Urinary bladder (tissue), 4 donors: Measurements from ENCODE around the gene GPBAR1. TPM values are rescaled to one million over a fixed set of nuclear protein-coding genes. Genes with fewer than 3 reads are reported as not detected.

Source experiments
- DNase-seq: peaks from one replicate; pipeline ENCODE4 v3.0.0-alpha.2; 2015; ENCODE audit errors: extremely low spot score
- H3K27ac ChIP-seq: one replicate; pipeline ENCODE4 v1.5.1; 2013; ENCODE audit warnings: low read depth, mild to moderate bottlenecking, moderate library complexity
- H3K36me3 ChIP-seq: one replicate; pipeline ENCODE4 v1.6.1; 2013; ENCODE audit warnings: mild to moderate bottlenecking, moderate library complexity; ENCODE audit not compliant: insufficient read depth
- H3K4me1 ChIP-seq: one replicate; pipeline ENCODE4 v1.6.1; 2013; ENCODE audit warnings: mild to moderate bottlenecking, moderate library complexity; ENCODE audit not compliant: insufficient read depth
- H3K4me3 ChIP-seq: one replicate; pipeline ENCODE4 v1.5.1; 2013; ENCODE audit warnings: low read depth, low read length
- WGBS: extraction: QIAGEN DNeasy Blood & Tissue Kit; methylation state at CpG from one replicate; pipeline ENCODE4 v1.1.7; 2013; 5-methylcytosine and 5-hydroxymethylcytosine counted together
- polyA plus RNA-seq: library from polyadenylated mRNA; stranded (reverse); fragments of 200-250 nt; gene quantifications from one replicate; pipeline ENCODE4 v1.2.3, GENCODE V29; 2013
- total RNA-seq: library from RNA; depleted of rRNA; stranded (reverse); fragments of >200 nt; gene quantifications from one replicate; pipeline ENCODE4 v1.2.3, GENCODE V29; 2014
- donor health status: healthy with polysubstance abuse.
- donor health status: healthy.

GPBAR1 gene
- total and polyA plus RNA-seq, 2 donors, result 1.6 to 19.3 TPM

GRCh38 chr2:218278531-218279360 is 17.9 kb downstream of the GPBAR1 start:
- WGBS, result 82% methylated on average over 16 of the region's 16 CpGs
- H3K4me1 ChIP-seq, result peaks cover 4% of the 10 kb centered on the region
- peaks cover 10% of the 10 kb centered on the region for H3K36me3 ChIP-seq
- H3K27ac ChIP-seq, result no peak overlapping the region
- H3K4me3 ChIP-seq, result no peak overlapping the region
- DNase-seq, result no peak

DNA sequence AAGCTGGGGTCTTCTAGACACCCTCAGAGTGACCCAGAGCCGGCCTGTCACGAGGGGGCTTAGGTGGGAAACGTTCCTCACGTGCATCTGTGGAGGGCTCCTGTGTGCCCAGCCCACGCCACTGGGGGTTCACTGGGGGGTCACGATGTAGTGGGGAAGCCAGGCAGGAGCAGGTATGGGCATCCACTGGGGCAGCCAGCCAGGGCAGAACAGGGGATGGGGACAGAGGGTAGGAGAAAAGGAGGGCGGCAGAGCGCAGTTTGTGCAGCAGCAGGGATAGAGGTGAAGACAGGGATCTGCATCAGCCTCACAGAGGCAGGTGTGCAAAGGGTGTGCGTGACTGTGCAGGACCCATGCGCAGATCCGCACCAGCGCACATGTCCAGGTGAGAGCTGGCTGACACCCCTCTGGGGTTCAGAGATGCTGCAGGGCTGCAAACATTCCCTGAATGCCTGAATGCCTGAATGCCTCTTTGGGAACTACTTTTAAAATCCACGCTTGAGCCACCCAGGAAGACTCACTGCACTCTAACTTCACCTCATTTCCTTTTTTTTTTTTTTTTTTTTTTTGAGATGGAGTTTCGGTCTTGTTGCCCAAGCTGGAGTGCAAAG is 19.6 kb downstream of the GPBAR1 start:
- Histone ChIP-seq H3K27ac (no peak overlapping the region), H3K36me3 (peaks cover 10% of the 10 kb centered on the region), H3K4me1 (peaks cover 9% of the 10 kb centered on the region), H3K4me3 (no peak overlapping the region)
- no peak for DNase-seq
- whole genome bisulfite sequencing, result 91% methylated on average over 14 of the region's 14 CpGs

DNA sequence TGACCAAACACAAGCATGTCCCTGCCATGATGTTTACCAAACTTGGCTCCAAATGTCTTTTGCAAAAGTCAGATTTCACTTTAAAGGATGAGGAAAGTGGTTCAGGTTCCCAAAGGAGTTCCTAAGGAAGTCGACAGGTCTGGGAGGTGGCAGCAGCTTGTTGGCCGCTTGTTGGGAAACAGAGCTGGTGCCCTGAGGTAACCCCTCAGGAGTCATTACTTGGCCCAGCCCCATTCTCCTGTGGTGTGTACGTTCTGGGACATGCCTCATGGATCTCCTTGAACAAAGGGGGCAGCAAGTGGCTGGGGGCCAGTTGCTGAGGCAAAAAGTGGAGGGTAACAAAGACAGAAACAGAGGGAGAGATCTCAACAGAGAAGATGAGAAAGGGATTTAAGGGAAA is 20.6 kb downstream of the GPBAR1 start:
- Histone ChIP-seq H3K4me3 (no peak overlapping the region), H3K27ac (peak overlapping the region; percentile 88), H3K4me1 (peaks cover 9% of the 10 kb centered on the region), H3K36me3 (peaks cover 7% of the 10 kb centered on the region)
- DNase-seq, result no peak
- WGBS, result 64% methylated on average over 3 of the region's 3 CpGs

- WGBS, result 57% methylated on average over 17 of the region's 17 CpGs
- Histone ChIP-seq H3K36me3 (peaks cover 7% of the 10 kb centered on the region), H3K4me1 (peaks cover 9% of the 10 kb centered on the region), H3K4me3 (no peak overlapping the region), H3K27ac (peak overlapping the region; percentile 88)
- DNase-seq, result no peak
Observed at GRCh38 chr2:218282173-218282991, 21.6 kb downstream of the GPBAR1 start.

DNA sequence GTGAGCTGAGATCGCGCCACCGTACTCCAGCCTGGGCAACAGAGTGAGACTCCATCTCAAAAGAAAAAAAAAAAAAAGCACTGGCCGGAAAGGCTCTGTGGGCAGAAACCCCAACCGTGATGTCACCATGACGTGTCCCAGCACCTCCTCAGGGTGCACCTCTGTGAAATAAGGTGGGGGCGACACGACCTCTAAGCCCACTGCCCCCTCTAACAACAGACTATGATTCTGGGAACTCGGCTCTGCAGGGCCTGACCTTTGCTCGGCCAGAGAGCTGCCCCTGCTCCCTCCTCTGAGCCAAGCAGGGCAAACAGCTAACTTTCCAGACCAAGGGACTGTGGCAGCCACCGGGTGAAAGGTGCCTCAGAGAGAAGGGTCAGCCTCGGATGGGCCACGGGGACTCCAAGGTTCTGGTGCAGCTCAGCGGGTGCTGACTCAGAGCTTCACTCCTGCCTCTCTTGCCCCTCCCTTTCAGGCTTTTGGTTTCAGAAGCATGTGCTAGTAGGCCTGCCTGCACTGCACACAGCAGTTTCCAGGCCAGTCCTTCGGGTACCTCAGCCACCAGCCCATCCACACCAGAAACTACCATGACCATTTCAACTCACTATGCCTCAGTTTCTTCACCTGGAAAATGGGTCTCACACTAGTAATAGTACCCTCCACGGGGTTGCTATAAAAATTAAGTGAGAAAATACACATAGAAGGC is 23.4 kb downstream of the GPBAR1 start:
- Histone ChIP-seq H3K27ac (peak overlapping the region; percentile 76), H3K4me3 (no peak overlapping the region), H3K4me1 (peaks cover 9% of the 10 kb centered on the region), H3K36me3 (peaks cover 3% of the 10 kb centered on the region)
- 59% methylated on average over 16 of the region's 16 CpGs for WGBS
- no peak for DNase-seq

GRCh38 chr2:218285604-218286003 is 24.8 kb downstream of the GPBAR1 start:
- H3K4me3 ChIP-seq, result no peak overlapping the region
- H3K27ac ChIP-seq, result peak overlapping the region; percentile 94
- 21% methylated on average over 6 of the region's 6 CpGs for WGBS
- H3K4me1 ChIP-seq, result peaks cover 11% of the 10 kb centered on the region
- DNase-seq, result no peak
- no peaks in the 10 kb centered on the region for H3K36me3 ChIP-seq

DNA sequence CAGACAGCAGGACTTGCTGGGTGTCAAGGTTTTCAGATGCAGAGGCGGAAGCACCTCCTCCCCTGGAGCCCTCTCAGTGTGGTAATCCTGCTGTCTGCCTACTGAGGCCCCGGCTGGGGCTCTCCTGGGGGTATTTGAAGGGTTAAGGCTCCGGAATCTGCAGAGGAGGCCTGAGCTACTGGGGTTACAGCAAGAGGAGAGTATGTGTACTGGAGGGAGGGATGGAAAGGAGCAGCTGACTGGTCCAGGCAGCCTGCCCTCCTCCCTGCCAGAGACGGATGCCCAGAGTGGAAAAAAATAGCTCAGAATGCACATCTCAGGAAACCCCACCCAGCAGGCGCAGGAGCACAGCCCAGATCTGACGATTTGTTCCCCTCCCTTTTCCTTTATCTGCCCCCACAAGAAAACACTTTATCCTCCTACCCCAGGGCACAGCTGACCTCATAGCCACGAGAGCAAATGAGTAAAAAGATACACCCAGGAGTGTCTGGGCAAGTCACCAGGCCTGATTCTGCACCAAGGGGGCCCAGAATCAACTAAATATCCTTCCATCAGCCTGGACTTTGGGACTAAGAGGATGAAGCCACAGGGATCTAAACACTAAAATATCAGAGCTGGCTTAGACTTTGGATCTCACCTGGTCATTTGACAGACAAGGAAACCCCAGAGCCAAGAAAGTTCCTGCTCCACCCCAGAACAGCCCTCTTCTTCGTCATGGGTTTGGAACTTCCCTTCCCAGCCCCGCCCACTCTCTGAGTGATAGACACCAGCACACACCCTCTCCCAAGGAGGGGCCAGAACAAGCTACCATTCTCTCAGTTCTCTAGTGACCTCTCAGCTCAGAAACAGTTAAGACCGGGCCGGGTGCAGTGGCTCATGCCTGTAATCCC is 26.0 kb downstream of the GPBAR1 start:
- peak overlapping the region; percentile 36 for H3K4me3 ChIP-seq
- peaks cover 11% of the 10 kb centered on the region for H3K4me1 ChIP-seq
- H3K27ac ChIP-seq, result peak overlapping the region; percentile 94
- H3K36me3 ChIP-seq, result no peaks in the 10 kb centered on the region
- WGBS, result 2% methylated on average over 11 of the region's 11 CpGs
- peak; percentile 91 for DNase-seq

DNA sequence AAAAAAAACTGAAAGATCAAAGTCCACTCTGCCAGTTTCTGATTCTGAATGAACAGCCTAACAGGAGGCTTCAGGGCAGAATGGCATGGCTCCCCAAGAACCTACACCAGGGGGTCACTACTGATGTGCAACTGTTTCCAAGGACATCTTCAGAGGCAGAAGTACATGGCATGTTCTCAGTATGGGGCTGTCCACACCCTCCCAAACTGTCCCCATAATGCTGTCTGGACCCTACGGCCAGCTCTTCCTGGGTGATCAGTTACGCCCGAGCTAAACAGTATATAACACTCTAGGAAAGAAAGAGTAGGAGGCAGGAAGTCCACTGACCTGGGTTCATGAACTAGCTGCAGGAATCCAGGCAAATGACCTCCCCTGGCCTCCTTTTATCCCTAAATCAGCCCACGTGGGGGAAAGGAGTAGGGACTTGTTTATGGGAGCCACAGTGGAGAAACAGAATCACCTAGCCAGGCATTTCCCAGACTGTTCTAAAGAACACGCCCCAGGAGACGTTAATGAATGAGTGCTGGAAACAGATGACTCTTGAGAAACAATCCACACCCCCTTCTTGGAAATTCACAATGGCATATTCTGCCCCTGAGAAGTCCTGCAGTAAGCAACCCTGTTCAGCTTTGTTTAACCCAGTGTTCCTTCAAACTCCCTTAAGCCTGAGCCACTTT is 29.0 kb downstream of the GPBAR1 start:
- Histone ChIP-seq H3K27ac (peak overlapping the region; percentile 99), H3K4me1 (peaks cover 4% of the 10 kb centered on the region), H3K36me3 (no peaks in the 10 kb centered on the region), H3K4me3 (no peak overlapping the region)
- WGBS, result 29% methylated on average over 6 of the region's 6 CpGs
- DNase-seq, result no peak

- WGBS, result 36% methylated on average over 12 of the region's 12 CpGs
- H3K4me1 ChIP-seq, result peaks cover 2% of the 10 kb centered on the region
- H3K36me3 ChIP-seq, result no peaks in the 10 kb centered on the region
- no peak for DNase-seq
- H3K27ac ChIP-seq, result peak overlapping the region; percentile 99
- peak overlapping the region; percentile 75 for H3K4me3 ChIP-seq
Observed at GRCh38 chr2:218290316-218291261, 29.8 kb downstream of the GPBAR1 start.

GRCh38 chr2:218291318-218292047 is 30.7 kb downstream of the GPBAR1 start:
- peaks cover 2% of the 10 kb centered on the region for H3K4me1 ChIP-seq
- 28% methylated on average over 12 of the region's 12 CpGs for WGBS
- no peak for DNase-seq

More at GRCh38 chr2:218291318-218292047, 30.7 kb downstream of the GPBAR1 start:
- H3K4me3 ChIP-seq, result peak overlapping the region; percentile 75
- H3K27ac ChIP-seq, result peak overlapping the region; percentile 99
- no peaks in the 10 kb centered on the region for H3K36me3 ChIP-seq
